Heart left ventricle (tissue), 13 donors: ENCODE results near the gene NRROS.

Experiments
- POLR2A ChIP-seq, 2 donors: fragments of 450-650 bp; IDR thresholded peaks; one replicate each; pipeline ENCODE4 v1.6.1; 2017; ENCODE audit warnings: antibody characterized with exemption in 2 of 2, mild to moderate bottlenecking in 2 of 2, moderate library complexity in 2 of 2
- TF ChIP-seq, protein P1 (sequence below), 12 donors: fragments of 200-600 bp; sonication (generic) in 4 of 12; IDR thresholded peaks; one replicate each; pipeline versions ENCODE4 v1.5.0 to v1.8.0; 2018 to 2022; ENCODE audit warnings: antibody characterized with exemption in 12 of 12, mild to moderate bottlenecking in 5 of 12
- donor health status: ischemic (EF 13 %, LVEDD 7.1; RV severe dilation, severe dysfunction).
- donor health status: DM: no; HTN: yes; CAD: no.
- donor health status: DM: no; HTN: no; CAD: no.
- donor health status: ischemic (EF 25% LVEDD 6.9; RV normal size, moderate dysfunction).
- donor health status: ischemic (EF 25% LVEDD 5.7; RV mildly dilated, moderate dysfunction).
- donor health status: ischemic (EF 35%, LVEDD 5.7; RV mildly dilated, moderate dysfunction).
- donor health status: nonischemic (EF 11% LVEDD 7.7; RV severe dilation, severe dysfunction).
- donor health status: DM: yes; HTN: yes; CAD: no.
- donor health status: PGD.
- donor health status: ischemic (EF 29% LVEDD 5.4; RV normal size, mild dysfunction).
- donor health status: nonischemic (EF 23%, LVEDD 6.1; RV moderate dilation, normal function).

GRCh38 chr3:196617256-196617655 is 22.2 kb upstream of the NRROS start:
- TF ChIP-seq, protein P1, sequence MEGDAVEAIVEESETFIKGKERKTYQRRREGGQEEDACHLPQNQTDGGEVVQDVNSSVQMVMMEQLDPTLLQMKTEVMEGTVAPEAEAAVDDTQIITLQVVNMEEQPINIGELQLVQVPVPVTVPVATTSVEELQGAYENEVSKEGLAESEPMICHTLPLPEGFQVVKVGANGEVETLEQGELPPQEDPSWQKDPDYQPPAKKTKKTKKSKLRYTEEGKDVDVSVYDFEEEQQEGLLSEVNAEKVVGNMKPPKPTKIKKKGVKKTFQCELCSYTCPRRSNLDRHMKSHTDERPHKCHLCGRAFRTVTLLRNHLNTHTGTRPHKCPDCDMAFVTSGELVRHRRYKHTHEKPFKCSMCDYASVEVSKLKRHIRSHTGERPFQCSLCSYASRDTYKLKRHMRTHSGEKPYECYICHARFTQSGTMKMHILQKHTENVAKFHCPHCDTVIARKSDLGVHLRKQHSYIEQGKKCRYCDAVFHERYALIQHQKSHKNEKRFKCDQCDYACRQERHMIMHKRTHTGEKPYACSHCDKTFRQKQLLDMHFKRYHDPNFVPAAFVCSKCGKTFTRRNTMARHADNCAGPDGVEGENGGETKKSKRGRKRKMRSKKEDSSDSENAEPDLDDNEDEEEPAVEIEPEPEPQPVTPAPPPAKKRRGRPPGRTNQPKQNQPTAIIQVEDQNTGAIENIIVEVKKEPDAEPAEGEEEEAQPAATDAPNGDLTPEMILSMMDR (IDR thresholded peaks at IDR 0.05), result no peak
- TF ChIP-seq POLR2A (IDR thresholded peaks at IDR 0.05), result no peak
